DND-41 (cell line): Measurements from ENCODE around the gene LILRB3.

Source experiments
- EZH2 ChIP-seq: IDR thresholded peaks from 3 replicates; pipeline ENCODE4 v1.6.1; 2012; ENCODE audit warnings: borderline replicate concordance, low read depth, mild to moderate bottlenecking, moderate library complexity, low read length, inconsistent platforms; ENCODE audit not compliant: severe bottlenecking
- TF ChIP-seq, protein P1 (sequence below): IDR thresholded peaks from 2 replicates; pipeline ENCODE4 v1.5.1; 2012; ENCODE audit warnings: borderline replicate concordance, low read length, moderate library complexity, mild to moderate bottlenecking; ENCODE audit not compliant: poor library complexity, severe bottlenecking; ENCODE audit errors: extremely low read depth

DNA sequence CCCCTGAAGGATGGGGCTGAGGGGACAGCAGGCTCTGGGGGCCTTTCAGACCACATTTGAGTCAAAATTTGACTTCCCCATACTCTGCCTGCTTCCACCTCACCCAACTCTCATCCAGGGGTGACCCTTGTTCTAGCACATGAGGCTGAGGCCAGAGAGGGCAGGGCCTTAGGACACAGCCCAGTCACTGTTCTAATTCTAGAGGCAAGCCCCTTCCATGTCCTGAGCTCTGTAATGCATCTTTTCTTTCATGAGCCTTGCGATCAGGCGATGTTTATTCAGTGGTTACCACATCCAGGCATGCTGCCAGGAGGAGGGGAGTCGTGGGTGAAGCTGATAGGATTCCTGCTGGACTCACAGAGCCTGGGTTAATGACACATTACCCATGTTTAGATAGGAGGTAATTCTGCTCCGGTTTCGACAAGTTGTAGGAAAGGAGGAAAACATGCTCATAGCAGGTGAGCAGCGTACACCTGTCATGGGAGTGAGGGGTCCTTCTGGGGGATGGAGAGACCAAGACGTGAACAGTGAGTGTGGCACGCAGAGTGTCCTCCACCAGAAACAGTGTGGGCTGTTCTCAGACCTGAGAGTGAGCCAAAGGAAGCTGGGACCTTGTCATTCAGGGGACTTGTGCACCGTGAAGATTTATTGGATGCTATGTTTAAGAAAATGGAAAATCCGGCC, 12.9 kb downstream of the LILRB3 start:
- TF ChIP-seq, protein P1, sequence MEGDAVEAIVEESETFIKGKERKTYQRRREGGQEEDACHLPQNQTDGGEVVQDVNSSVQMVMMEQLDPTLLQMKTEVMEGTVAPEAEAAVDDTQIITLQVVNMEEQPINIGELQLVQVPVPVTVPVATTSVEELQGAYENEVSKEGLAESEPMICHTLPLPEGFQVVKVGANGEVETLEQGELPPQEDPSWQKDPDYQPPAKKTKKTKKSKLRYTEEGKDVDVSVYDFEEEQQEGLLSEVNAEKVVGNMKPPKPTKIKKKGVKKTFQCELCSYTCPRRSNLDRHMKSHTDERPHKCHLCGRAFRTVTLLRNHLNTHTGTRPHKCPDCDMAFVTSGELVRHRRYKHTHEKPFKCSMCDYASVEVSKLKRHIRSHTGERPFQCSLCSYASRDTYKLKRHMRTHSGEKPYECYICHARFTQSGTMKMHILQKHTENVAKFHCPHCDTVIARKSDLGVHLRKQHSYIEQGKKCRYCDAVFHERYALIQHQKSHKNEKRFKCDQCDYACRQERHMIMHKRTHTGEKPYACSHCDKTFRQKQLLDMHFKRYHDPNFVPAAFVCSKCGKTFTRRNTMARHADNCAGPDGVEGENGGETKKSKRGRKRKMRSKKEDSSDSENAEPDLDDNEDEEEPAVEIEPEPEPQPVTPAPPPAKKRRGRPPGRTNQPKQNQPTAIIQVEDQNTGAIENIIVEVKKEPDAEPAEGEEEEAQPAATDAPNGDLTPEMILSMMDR: no peak
- no peak for TF ChIP-seq EZH2
